HepG2 (cell line): ENCODE data around the gene CTSW. TPM values are rescaled to one million over a fixed set of nuclear protein-coding genes. Genes with fewer than 3 reads are reported as not detected.

Source experiments
- HHEX ChIP-seq: IDR thresholded peaks from 2 replicates; pipeline ENCODE4 v1.6.1; 2016; ENCODE audit warnings: control low read depth
- KDM4B ChIP-seq: sonication (generic); formaldehyde crosslinking; IDR thresholded peaks from 2 replicates; pipeline ENCODE4 v1.4.0; 2020; ENCODE audit warnings: missing genetic modification reagents
- KLF12 ChIP-seq: sonication (generic); formaldehyde crosslinking; IDR thresholded peaks from 2 replicates; pipeline ENCODE4 v1.4.0; 2020; ENCODE audit warnings: missing genetic modification reagents, borderline replicate concordance
- NR1H2 ChIP-seq: sonication (generic); formaldehyde crosslinking; IDR thresholded peaks from 2 replicates; pipeline ENCODE4 v1.8.1; 2022; ENCODE audit warnings: low read depth, missing genetic modification reagents, borderline replicate concordance
- SYNCRIP ChIP-seq: fragments of 200-400 bp; formaldehyde crosslinking; IDR thresholded peaks from 2 replicates; pipeline ENCODE4 v1.6.1; 2018; ENCODE audit warnings: mild to moderate bottlenecking, low read depth, low read length; ENCODE audit not compliant: insufficient read depth
- YEATS2 ChIP-seq: sonication (generic); formaldehyde crosslinking; IDR thresholded peaks from 2 replicates; pipeline ENCODE4 v1.4.0; 2020; ENCODE audit warnings: missing genetic modification reagents, borderline replicate concordance
- ZNF563 ChIP-seq: sonication (generic); formaldehyde crosslinking; IDR thresholded peaks from 2 replicates; pipeline ENCODE4 v1.8.0; 2022; ENCODE audit warnings: mild to moderate bottlenecking, moderate library complexity, missing genetic modification reagents
- polyA plus RNA-seq, 8 experiments: library from polyadenylated mRNA; depleted of rRNA in 3 of 8; stranded (reverse) in 7 of 8; unstranded in 1 of 8; fragments of >200 nt; fragmentation: Illumina TruSeq in 4 of 8; extraction: Trizol in 4 of 8; gene quantifications; 2 replicates each; pipeline versions ENCODE4 v1.2.1 to v1.2.3, GENCODE V29; 2011 to 2016; ENCODE audit warnings: low read depth in 4 of 8, missing spikeins in 1 of 8, mixed read lengths in 1 of 8; ENCODE audit not compliant: insufficient read depth in 1 of 8
- total RNA-seq, 5 experiments: library from RNA; depleted of rRNA; stranded (reverse); fragments of >200 nt; fragmentation: Illumina TruSeq; extraction: Trizol; gene quantifications; 2 replicates each; pipeline ENCODE4 v1.2.3, GENCODE V29; 2016; ENCODE audit warnings: low read depth in 1 of 5
- TF ChIP-seq, protein P1 (sequence below): sonication (generic); formaldehyde crosslinking; IDR thresholded peaks from 2 replicates; pipeline ENCODE4 v1.4.0; 2020; ENCODE audit warnings: missing genetic modification reagents
- TF ChIP-seq, protein P2 (sequence below): sonication (generic); formaldehyde crosslinking; IDR thresholded peaks from 2 replicates; pipeline ENCODE4 v1.4.0; 2020; ENCODE audit warnings: missing genetic modification reagents
- TF ChIP-seq, protein P3 (sequence below), 2 experiments: sonication (generic) in 1 of 2; formaldehyde crosslinking in 1 of 2; IDR thresholded peaks; 2 replicates each; pipeline versions ENCODE4 v1.4.0 to v1.6.1; 2016 to 2020; ENCODE audit warnings: borderline replicate concordance in 1 of 2, low read depth in 1 of 2, mild to moderate bottlenecking in 1 of 2, missing genetic modification reagents in 1 of 2
- TF ChIP-seq, protein P4 (sequence below): sonication (generic); formaldehyde crosslinking; IDR thresholded peaks from 2 replicates; pipeline ENCODE4 v1.5.1; 2020; ENCODE audit warnings: missing genetic modification reagents, mild to moderate bottlenecking, borderline replicate concordance
- TF ChIP-seq, protein P5 (sequence below): sonication (generic); formaldehyde crosslinking; IDR thresholded peaks from 2 replicates; pipeline ENCODE4 v1.4.0; 2020; ENCODE audit warnings: missing genetic modification reagents

CTSW gene
- total and polyA plus RNA-seq, 2 of the 13 experiments (the other 11 are each of a cell fraction or from before 2014, with no cell fraction given): 0.09 TPM; not detected in 1

DNA sequence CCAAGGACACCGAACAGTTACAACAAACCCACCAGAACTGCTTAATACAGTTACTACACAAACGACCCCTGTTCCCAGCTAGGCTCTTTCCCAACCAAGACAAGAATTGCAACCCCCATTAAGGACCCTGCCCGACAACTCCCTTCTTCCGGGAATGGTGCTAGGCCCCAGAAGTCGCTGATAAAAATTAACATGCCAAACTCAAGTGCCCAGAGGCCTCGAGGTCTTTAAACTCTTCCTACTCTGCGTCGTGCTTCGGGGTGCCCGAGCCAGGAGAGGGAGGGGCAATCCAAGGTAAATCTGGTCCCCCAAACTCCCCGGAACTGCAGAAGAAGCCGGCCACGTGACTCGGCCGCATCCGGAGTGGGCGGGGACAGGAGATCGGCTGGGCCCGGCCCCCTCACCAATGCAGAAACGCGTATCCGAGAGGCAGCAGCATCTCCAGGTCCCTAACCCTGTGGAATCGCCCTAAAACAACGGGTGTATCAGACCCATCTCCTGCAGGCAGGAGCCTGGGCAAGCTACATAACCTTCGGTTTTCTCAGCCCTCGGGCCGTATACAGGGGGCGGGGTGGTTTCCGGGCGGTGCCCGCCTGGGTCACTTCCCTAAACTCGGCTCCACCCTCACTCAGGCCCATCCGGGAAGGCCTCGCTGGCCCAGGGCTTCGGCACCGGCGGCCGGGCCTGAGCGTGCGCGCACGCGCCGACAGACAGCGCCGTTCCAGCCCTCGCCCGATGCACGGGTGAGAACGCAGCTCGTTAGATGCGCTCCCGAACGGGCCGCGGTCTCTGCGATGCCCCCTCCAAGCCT, 22.7 kb upstream of the CTSW start (continued):
- TF ChIP-seq, protein P1, sequence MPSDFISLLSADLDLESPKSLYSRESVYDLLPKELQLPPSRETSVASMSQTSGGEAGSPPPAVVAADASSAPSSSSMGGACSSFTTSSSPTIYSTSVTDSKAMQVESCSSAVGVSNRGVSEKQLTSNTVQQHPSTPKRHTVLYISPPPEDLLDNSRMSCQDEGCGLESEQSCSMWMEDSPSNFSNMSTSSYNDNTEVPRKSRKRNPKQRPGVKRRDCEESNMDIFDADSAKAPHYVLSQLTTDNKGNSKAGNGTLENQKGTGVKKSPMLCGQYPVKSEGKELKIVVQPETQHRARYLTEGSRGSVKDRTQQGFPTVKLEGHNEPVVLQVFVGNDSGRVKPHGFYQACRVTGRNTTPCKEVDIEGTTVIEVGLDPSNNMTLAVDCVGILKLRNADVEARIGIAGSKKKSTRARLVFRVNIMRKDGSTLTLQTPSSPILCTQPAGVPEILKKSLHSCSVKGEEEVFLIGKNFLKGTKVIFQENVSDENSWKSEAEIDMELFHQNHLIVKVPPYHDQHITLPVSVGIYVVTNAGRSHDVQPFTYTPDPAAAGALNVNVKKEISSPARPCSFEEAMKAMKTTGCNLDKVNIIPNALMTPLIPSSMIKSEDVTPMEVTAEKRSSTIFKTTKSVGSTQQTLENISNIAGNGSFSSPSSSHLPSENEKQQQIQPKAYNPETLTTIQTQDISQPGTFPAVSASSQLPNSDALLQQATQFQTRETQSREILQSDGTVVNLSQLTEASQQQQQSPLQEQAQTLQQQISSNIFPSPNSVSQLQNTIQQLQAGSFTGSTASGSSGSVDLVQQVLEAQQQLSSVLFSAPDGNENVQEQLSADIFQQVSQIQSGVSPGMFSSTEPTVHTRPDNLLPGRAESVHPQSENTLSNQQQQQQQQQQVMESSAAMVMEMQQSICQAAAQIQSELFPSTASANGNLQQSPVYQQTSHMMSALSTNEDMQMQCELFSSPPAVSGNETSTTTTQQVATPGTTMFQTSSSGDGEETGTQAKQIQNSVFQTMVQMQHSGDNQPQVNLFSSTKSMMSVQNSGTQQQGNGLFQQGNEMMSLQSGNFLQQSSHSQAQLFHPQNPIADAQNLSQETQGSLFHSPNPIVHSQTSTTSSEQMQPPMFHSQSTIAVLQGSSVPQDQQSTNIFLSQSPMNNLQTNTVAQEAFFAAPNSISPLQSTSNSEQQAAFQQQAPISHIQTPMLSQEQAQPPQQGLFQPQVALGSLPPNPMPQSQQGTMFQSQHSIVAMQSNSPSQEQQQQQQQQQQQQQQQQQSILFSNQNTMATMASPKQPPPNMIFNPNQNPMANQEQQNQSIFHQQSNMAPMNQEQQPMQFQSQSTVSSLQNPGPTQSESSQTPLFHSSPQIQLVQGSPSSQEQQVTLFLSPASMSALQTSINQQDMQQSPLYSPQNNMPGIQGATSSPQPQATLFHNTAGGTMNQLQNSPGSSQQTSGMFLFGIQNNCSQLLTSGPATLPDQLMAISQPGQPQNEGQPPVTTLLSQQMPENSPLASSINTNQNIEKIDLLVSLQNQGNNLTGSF: no peak
- TF ChIP-seq, protein P2, sequence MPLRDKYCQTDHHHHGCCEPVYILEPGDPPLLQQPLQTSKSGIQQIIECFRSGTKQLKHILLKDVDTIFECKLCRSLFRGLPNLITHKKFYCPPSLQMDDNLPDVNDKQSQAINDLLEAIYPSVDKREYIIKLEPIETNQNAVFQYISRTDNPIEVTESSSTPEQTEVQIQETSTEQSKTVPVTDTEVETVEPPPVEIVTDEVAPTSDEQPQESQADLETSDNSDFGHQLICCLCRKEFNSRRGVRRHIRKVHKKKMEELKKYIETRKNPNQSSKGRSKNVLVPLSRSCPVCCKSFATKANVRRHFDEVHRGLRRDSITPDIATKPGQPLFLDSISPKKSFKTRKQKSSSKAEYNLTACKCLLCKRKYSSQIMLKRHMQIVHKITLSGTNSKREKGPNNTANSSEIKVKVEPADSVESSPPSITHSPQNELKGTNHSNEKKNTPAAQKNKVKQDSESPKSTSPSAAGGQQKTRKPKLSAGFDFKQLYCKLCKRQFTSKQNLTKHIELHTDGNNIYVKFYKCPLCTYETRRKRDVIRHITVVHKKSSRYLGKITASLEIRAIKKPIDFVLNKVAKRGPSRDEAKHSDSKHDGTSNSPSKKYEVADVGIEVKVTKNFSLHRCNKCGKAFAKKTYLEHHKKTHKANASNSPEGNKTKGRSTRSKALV (CRISPR knock-in tag): peak; percentile 84
- TF ChIP-seq YEATS2: peak; percentile 26
- TF ChIP-seq HHEX (CRISPR knock-in tag): no peak
- no peak for TF ChIP-seq SYNCRIP
- TF ChIP-seq, protein P3, sequence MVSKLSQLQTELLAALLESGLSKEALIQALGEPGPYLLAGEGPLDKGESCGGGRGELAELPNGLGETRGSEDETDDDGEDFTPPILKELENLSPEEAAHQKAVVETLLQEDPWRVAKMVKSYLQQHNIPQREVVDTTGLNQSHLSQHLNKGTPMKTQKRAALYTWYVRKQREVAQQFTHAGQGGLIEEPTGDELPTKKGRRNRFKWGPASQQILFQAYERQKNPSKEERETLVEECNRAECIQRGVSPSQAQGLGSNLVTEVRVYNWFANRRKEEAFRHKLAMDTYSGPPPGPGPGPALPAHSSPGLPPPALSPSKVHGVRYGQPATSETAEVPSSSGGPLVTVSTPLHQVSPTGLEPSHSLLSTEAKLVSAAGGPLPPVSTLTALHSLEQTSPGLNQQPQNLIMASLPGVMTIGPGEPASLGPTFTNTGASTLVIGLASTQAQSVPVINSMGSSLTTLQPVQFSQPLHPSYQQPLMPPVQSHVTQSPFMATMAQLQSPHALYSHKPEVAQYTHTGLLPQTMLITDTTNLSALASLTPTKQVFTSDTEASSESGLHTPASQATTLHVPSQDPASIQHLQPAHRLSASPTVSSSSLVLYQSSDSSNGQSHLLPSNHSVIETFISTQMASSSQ (IDR thresholded peaks at IDR 0.05; ENCODE audit: low read depth): no peak
- TF ChIP-seq, protein P3 (CRISPR knock-in tag; IDR thresholded peaks at IDR 0.05; ENCODE audit: borderline replicate concordance): no peak
- TF ChIP-seq ZNF563 (CRISPR knock-in tag): no peak
- TF ChIP-seq KLF12 (CRISPR knock-in tag): 0 out of 2 replicates have a peak, but pooled peaks have one; percentile 15
- no peak for TF ChIP-seq NR1H2
- TF ChIP-seq, protein P4, sequence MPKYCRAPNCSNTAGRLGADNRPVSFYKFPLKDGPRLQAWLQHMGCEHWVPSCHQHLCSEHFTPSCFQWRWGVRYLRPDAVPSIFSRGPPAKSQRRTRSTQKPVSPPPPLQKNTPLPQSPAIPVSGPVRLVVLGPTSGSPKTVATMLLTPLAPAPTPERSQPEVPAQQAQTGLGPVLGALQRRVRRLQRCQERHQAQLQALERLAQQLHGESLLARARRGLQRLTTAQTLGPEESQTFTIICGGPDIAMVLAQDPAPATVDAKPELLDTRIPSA (CRISPR knock-in tag): 0 out of 2 replicates have a peak, but pooled peaks have one; percentile 50
- TF ChIP-seq, protein P5, sequence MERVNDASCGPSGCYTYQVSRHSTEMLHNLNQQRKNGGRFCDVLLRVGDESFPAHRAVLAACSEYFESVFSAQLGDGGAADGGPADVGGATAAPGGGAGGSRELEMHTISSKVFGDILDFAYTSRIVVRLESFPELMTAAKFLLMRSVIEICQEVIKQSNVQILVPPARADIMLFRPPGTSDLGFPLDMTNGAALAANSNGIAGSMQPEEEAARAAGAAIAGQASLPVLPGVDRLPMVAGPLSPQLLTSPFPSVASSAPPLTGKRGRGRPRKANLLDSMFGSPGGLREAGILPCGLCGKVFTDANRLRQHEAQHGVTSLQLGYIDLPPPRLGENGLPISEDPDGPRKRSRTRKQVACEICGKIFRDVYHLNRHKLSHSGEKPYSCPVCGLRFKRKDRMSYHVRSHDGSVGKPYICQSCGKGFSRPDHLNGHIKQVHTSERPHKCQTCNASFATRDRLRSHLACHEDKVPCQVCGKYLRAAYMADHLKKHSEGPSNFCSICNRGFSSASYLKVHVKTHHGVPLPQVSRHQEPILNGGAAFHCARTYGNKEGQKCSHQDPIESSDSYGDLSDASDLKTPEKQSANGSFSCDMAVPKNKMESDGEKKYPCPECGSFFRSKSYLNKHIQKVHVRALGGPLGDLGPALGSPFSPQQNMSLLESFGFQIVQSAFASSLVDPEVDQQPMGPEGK (CRISPR knock-in tag): peak; percentile 73
- no peak for TF ChIP-seq KDM4B (CRISPR knock-in tag)
